ENCODE measurements around the gene SLC46A3.
"Not testable (repeated sequence)": the region's sequence is repeated elsewhere in the genome, so short reads cannot be mapped to it uniquely, and the experiment has no call there.

Gene SLC46A3, protein sequence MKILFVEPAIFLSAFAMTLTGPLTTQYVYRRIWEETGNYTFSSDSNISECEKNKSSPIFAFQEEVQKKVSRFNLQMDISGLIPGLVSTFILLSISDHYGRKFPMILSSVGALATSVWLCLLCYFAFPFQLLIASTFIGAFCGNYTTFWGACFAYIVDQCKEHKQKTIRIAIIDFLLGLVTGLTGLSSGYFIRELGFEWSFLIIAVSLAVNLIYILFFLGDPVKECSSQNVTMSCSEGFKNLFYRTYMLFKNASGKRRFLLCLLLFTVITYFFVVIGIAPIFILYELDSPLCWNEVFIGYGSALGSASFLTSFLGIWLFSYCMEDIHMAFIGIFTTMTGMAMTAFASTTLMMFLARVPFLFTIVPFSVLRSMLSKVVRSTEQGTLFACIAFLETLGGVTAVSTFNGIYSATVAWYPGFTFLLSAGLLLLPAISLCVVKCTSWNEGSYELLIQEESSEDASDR

DNA sequence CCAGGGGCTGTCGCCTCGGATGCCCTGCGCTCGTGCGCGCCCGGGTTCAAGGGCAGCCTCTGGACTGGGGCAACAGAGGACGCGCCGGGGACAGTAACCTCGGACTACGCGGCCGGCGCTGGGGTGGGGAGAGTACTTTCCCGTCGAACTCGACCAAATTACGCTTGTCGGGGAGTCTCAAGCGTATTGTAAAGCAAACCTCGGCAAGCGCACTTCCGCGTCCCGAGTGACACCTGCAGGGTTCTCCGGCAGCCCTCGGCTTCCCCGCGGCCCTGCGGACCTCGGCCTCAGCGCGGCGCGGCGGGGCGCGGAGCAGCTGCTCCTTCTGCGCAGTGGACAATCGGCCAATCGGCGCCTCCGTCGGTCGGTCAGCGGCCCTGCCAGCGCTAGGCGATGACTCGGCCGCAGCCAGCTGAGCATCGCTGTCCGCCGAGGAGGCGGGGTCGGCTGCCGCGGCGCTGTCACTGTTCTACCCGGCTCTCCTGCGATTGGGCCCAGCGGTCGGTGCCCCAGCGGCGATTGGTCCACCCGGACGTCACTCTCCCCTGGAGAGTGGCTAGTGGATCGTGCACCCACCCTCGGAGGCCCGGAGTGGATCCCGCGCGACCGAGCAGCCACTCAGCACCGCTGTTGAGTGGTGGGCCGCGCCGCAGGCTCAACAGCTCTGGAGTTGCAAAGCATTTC is at the start of gene SLC46A3:
Gene SLC46A3 (minus strand): TSS at position 428 of the 684 bp plus-strand sequence. CDS start 972 bp downstream, outside the sequence.
- DNase-seq: no peak

DNA sequence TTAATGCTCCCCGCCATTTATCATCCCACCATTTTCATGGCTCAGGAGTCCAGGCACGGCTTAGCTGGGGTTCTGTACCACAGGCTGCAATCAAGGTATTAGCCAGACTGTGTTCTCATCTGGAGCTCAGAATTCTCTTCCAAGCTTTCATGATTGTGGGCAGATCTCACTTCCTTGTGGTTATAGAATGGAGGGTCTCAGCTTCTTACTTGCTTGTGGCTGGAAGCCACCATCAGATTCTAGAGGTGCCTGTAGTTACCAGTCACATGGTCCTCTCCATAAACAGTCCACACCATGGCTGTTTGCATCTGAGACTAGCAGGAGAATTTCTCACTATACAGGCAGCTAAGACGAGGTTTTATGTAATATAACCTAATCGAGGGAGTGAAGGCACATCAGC is 45.1 kb upstream of the SLC46A3 start:
- no peak for DNase-seq

DNA sequence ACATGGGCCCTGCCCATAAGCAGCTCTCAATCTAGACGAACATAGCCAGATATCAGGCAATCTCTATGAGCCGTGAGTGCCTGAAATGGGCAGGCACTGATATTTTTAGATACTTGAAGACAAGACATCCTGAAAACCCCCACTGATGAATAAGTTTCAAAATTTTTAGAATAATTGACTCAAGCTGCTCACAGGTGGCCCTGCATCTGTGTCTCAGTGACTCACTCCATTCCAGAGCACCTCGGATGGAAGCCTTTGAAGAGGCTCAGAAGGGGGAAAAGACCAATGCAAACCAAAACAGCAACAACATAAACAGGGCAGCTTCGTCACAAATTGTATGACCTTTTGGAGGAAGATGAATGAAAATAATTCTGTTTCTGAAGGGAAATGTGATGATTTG is 42.8 kb upstream of the SLC46A3 start:
- DNase-seq: no peak

DNA sequence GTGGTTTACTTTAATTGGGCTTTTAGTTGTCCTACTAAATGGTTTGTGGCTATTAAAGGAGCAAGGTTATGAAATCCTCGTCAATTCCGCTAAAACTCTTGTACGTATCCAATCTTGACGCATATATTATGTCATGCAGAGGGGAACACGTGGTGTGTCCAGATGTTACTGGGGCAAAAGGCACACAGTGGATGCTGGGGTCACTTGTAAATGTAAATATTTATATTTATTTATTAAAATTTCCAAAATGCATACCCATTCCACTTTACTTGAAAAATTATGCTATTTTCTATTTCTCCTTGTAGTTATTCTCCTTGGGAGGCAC is 36.7 kb upstream of the SLC46A3 start:
- no peak for DNase-seq

DNA sequence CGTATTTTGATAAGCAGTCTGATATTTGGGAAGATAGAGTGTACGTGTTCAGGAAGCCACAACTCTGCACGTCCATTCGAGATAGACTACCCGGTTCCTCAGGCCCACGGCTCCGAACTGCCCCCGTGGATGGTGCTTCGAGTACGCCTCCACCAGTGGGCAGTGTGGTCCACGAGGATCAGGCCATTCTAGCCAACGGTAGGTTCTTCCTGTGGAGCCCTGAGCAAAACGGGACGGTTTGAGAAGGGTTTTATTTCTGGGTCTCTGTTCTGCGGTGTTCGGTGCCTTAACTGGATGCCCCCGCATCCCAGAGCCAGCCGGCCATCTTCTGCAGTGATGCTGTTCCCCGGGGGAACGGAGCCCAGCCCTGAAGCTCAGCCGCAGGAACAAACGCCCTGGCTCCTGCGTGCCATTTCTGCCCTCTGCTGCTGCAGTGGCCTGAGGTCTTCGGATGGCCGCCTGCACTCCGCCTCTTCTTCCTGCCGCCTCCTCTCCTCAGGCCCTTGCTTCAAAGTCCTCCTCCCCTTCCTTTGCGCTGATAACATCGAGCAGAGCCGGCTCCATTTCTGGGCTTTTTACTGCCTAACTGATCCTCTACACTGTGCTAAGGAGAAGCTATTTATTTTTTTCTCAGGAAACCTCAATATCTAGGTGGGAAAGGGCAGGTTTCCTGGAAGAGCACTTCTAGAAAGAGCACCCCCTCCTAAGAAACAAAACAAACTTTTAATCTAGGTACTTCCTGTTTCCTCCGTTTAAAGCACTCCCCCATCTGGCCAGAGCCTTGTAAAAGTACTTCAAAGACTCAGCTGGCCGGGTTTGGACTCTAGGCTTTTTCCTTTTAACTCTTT is 36.2 kb upstream of the SLC46A3 start:
- no peak for DNase-seq

DNA sequence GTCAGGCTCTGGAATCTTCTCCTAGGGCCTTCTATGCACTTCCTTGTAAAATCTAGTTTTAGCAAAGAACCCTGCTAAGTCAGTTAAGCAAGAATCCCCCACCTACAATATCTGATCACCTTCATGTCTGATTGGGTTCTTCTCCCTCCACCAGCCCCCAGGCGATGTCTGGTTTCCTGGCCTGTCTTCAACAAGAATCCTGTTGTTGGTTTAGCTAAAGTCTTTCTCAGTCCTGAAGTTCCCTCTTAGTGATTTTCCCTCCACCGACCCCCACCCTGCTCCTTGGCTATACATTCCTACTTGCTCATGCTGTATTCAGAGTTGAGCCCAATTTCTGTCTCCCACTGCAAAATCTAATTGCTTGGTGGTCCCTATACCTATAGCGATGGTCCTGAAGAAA is 35.2 kb upstream of the SLC46A3 start:
- no peak for DNase-seq

DNA sequence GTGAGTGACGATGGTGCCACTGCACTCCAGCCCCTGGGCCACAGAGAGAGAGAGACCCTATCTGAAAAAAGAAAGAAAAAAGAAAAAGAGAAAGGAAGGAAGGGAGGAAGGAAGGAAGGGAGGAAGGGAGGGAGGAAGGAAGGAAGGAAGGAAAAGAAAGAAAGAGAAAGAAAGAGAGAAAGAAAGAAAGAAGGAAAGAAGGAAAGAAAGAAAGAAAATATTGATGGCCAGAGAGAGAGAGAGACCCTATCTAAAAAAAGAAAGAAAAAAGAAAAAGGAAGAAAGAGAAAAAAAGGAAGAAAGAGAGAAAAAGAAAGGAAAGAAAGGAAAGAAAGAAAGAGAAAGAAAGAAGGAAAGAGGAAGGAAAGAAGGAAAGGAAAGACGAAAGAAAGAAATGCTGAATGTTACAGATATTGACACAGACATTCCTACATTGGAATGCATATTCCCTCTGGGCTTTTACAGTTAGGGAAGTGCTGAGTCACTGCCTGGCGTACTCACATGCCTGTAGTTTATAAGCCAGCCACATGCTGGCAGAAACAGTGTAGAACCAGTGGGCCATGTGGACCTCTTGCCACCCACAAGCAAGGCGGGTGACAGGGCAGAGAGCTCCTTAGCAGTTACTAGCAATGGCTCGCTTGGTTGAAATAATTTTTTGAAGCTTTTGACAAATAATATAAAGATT is 34.6 kb upstream of the SLC46A3 start:
- DNase-seq: no peak

DNA sequence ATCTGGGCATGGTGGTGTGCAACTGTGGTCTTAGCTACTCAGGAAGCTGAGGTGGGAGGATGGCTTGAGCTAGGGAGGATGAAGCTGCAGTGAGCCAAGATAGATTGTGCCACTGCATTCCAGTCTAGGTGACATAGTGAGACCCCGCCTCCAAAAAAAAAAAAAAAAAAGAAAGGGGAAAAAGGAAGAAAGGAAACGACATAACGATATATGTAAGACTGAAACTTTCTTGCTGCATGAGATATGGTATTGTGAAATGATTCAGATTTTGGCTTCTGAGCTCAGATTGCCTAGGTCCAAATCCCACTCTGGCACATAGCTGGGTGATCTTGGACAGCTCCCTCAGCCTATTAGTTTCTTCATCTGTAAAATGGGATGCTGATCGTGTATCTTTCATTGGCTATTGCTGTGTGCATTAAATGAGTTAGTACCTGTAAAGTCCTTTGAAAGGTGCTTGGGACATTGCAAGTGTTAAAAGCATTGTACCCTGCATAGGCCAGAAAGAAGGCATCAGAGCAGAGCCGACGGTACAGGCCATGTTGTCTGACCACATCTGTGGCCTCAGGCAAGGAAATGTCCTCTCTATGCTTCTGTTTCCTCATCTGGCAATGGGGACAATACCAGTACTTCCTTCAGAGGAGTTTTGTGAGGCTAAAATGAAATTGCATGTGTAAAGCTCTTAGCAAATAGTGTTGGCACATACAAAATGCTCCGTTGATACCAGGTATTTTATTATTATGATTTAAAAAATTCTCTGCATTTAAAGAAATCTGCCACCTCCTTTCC is 32.6 kb upstream of the SLC46A3 start:
- DNase-seq: no peak

DNA sequence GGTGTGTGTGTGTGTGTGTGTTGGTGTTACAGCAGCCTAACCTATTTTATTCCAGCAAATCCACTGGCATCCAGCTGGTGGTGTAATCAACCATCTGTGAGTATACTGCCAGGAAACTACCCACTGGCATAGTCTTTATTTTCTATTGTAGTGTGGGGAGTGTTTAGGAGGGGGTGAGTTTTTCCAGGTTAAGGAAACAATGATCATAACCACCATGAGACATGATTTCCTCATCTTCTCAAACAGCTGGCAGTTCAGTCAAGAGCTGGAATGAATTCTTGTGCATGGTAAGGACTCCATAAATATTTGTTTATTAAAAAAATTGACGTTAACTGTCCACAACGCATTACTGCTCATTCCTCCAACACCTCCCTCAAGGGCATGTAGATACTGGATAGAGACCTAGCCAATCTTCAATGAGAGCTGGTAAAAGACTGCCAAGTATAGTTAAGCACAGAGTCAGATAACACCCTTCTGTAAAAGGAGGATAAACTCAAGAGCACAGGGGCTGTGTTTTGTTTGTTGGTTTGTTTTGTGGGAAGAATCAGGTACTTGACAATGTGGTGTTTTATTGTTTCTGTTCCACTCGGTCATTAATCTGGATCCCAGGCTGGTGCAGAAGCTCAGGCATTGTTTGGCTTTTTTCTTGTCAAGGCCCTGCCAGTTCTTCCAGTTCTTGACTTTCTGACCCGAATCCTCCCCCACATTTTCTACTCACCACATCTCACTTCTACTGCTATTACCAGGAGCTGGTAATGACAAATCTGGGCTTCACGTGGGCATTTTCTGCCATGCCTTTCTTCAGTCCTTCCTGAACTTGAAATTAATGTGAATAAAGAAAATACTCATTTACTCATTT is 31.6 kb upstream of the SLC46A3 start:
- DNase-seq: no peak

DNA sequence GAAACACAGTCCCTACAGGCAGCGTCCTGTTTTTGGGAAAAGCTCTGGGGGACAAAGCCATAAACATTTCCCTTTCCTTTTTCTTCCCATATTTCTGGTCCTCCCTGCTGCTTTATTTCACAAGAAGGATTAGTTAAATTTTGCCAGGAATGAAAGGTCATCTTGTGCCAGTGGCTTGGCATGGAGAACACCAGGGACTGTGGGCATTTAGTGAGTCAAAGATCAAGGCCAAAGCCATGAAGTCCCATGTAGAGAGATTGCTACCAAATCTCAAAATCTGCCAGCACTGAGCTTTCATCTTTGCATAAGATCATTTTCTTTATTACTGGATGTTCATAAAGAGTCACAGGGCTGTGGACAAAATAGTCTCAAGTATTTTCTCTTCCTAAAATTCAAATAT is 29.1 kb upstream of the SLC46A3 start:
- no peak for DNase-seq

DNA sequence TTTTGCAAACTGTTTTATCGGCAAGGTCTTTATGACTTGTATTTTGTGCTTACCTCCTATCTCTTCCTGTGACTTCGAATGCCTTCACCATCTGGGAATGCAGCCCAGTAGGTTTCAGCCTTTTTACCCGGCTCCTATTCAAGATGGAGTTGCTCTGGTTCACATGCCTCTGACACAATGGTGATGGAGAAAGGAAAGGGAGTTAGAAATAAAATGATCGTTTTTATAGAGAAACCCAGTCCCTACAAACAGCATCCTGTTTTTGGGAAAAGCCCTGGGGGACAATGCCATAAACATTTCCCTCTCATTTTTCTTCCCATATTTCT is 27.5 kb upstream of the SLC46A3 start:
- DNase-seq: no peak

DNA sequence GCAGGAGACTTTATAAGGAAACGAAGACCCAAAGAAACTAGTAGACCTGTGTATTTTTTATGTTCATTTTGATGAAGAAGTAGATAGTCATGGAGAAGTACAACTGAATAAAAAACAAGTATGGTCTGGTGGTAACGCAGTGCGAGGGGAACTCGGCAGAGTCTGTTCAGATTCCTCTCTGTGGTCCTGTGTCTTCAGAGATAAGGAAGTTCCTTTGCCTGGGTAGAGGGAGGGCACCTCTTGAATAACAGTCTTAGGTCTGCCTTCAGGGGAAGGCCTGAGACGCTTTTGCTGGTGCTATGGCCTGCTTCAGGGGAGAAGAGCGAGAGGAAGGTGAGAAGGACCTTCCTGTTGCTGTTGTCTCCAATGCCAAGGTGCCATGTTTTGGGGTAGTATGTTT is 25.9 kb upstream of the SLC46A3 start:
- no peak for DNase-seq

DNA sequence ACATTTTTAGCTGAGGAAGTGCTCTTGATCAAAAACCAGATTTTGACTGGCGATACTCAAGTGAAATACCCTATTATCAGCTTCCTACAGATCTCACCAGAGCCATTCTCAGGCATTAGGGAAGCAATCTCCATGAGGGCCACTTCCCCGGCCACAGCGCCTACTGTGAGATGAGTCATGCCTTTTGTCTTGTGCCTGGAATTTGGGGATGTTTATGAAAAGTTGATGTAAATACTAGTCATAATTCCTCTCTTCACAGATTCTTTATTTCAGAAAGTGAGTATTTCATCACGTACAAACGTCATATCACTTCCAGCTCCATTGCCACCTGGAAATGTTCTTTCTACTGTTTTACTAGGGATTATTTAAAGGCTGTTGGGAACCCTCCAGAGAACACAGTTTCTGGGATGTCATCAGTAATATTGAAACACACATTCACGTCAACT is 25.3 kb upstream of the SLC46A3 start:
- DNase-seq: no peak

DNA sequence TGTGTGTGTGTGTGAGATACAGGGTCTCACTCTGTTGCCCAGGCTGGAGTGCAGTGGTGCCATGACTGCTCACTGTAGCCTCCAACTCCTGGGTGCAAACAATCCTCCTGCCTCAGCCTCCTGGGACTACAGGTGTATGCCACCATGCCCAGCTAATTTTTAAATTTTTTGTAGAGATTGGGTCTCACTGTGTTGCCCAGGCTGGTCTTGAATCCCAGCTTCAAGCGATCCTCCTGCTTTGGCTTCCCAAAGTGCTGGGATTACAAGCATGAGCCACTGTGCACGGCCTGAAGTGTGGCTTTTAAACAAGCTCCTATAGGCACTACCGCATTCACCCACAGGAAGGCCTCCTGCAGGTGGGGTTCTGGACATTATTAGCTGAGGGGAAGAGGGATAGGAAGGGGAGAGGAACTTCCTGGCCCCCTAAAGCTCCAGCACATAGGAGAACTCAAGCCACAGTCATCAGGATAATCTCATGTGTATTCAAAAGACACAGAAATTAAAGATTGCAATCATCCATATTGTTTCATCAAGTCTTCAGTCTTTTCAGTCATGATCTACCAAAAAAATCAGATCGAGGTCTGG is 24.8 kb upstream of the SLC46A3 start:
- no peak for DNase-seq

DNA sequence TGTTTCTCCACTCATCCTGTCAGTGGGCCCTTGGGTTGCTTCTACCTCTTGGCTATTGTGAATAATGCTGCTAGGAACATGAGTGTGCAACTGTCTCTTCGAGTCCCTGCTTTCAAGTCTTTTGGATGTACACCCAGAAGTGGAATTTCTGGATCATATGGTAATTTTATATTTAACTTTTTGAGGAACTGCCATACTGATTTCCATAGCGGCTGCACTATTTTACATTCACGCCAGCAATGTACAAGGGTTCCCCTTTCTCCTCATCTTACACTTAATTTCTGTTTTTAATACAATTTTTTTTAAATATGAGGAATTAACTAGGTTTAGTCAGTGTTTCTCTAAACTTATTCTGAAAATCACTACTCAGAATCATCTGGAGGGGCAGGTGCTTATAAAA is 24.2 kb upstream of the SLC46A3 start:
- no peak for DNase-seq

DNA sequence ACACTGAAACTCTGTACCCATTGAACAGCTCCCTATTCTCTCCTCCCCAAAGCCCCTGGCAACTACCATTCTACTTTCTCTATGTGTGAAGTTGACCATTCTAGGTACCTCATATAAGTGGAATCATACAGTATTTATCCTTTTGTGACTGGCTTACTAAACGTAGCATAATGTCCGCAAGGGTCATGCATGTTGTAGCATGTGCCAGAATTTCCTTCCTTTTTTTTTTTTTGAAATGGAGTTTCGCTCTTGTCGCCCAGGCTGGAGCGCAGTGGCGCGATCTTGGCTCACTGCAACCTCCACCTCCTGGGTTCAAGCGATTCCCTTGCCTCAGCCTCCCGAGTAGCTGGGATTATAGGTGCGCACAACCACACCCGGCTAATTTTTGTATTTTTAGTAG is 23.7 kb upstream of the SLC46A3 start:
- not testable (repeated sequence) for DNase-seq

DNA sequence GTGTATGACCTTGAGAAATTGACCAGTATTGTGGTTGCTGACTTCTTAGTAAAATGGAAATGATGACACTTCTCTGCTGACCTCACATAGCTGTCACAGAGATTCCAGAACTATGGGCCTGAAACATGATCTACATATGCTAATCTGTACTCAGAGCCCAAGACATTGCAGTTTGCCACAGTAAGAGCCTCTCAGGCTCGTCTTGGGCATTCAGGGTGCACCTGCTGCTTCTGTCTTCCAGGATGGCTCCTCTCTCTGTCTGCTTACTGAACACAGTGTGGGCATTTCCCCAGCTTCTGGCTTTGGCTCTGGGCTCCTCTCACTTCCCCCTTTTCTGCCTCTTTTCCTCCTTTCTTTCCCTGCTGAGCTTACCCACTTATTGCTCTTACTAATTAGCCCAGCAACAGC is 22.3 kb upstream of the SLC46A3 start:
- no peak for DNase-seq

DNA sequence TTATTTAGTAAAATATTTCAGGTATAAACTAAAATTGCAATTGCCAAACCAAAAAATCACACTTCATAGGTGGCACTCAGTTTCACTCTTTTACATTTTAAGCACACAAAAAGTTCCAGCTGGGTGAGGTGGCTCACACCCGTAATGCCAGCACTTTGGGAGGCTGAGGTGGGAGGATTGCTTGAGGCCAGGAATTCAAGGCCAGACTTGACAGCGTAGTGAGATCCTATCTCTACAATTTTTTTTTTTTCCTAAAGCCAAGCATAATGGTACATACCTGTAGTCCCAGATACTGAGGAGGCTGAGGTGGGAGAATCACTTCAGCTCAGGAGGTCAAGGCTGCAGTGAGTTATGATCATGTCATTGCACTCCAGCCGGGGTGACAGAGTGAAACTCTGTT is 20.6 kb upstream of the SLC46A3 start:
- DNase-seq: no peak

DNA sequence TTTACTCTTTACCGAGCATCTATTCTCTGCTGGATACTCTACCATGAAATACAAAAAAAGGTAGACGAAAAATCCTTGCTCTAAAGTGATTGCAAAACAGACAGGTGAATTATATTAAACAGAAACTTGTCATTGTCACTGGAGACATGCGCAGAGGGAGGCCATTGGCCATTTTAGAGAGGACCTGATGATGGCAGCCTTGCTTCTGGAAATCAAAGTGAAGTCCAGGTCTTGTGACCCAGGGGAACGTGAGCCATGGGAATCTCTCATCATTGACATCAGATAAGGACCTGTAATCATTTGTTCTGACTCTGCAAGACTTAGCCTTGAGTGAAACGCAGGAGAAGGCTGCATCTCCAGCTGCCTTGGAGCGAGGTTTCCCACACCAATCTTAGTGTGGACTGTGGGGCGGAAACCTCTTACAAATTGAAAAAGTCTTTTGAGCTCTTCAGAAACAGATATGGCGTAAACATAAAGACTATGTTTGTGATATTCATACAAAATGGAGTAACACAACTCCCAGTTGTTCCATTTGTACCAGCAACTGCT is 16.8 kb upstream of the SLC46A3 start:
- no peak for DNase-seq

DNA sequence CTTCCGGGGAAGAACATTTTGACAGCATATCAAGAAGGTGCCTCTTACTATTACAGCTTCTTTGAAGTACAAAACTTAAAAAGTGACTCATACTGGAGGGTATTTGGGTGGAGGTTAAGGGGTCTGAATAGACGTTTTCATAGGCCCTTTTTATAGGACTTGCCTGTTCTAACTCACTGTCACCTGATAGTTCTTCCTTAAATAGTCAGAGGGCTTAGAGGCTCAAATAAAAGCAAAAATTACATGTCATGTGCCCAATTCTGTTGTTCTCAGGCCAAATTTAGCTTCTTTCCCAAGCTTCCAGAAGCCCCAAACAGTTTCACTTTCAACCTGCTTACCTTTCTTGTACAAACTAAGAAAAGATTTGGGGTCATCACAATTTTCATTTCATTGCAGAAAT is 16.1 kb upstream of the SLC46A3 start:
- no peak for DNase-seq

DNA sequence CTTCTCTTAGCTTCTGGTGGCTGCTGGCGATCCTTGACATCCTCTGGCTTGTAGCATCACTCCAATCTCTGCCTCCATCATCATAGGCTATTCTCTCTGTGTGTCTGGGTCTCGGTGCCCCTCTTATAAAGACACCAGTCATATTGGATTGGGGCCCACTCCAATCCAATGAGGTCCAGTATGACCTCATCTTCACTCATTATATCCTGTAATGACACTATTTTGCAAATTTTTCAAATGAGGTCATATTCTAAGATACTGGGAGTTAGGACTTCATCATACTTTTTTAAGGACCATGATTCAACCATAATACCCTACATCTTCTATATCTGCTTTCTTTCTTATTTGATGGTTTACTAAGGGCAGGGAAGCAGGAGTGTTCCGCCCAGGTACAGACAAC is 12.0 kb upstream of the SLC46A3 start:
- no peak for DNase-seq

All from NCI-H1436 (cell line).